HUES6 (cell line): ENCODE results near the gene SLC35B2.
"Not testable (repeated sequence)": the region's sequence is repeated elsewhere in the genome, so short reads cannot be mapped to it uniquely, and the experiment has no call there.

Experiments
- H3K27ac ChIP-seq: 2 replicates; pipeline ENCODE4 v1.7.0; 2013; ENCODE audit warnings: low read depth, mild to moderate bottlenecking, low read length, inconsistent platforms
- H3K27me3 ChIP-seq: 2 replicates; pipeline ENCODE4 v1.6.1; 2013; ENCODE audit warnings: low read length; ENCODE audit not compliant: control insufficient read depth, insufficient read depth
- H3K36me3 ChIP-seq: 2 replicates; pipeline ENCODE4 v1.6.1; 2013; ENCODE audit warnings: low read length; ENCODE audit not compliant: control insufficient read depth, insufficient read depth
- H3K4me1 ChIP-seq: 2 replicates; pipeline ENCODE4 v1.6.1; 2013; ENCODE audit warnings: low read length; ENCODE audit not compliant: control insufficient read depth, insufficient read depth
- H3K4me3 ChIP-seq: 2 replicates; pipeline ENCODE4 v1.5.1; 2013; ENCODE audit warnings: low read depth, low read length
- H3K9ac ChIP-seq: one replicate; pipeline ENCODE4 v1.6.1; 2013; ENCODE audit warnings: mild to moderate bottlenecking, low read length
- H3K9me3 ChIP-seq: 2 replicates; pipeline ENCODE4 v1.6.1; 2013; ENCODE audit warnings: low read depth, low read length; ENCODE audit not compliant: control insufficient read depth, insufficient read depth

The SLC35B2 gene

DNA sequence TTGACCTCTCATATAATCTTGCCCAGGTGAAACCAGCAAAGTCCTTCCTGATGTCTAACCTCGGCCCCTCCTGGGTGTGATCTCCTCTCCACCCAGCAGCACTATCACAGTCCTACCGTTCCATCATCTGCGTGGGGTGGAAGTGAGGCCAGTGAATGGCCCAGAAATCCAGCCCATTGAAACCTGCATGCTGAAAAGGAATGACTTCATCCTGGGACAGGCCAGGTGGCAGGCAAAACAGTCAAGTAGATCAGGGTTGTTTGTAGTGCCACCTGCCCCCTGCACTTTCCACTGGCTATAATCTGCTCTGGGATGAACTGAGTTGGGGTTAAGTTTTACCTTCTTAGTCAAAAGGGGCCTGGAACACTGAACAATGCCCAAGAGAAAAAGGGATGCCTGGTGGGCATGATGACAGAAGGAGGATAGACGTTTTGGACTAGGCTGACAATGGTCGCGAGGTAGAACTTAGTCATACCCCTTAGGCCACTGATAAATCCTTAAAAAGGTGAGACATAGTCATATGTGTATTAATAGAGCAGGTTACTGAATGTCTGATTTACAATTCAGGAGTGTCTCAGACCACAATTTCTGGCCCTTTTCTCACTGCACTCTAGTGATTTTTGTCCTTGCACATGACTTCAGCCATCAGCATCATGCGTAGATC, 18.5 kb downstream of the SLC35B2 start:
- H3K9ac ChIP-seq: no peak overlapping the region
- H3K4me1 ChIP-seq: peaks cover 28% of the 10 kb centered on the region
- no peak overlapping the region for H3K4me3 ChIP-seq
- no peak overlapping the region for H3K27ac ChIP-seq
- no peaks in the 10 kb centered on the region; the same call in 1 of the 2 replicates for H3K27me3 ChIP-seq
- H3K36me3 ChIP-seq: peaks cover 9% of the 10 kb centered on the region
- no peaks in the 10 kb centered on the region for H3K9me3 ChIP-seq

GRCh38 chr6:44237813-44238433, 19.4 kb downstream of the SLC35B2 start:
- Histone ChIP-seq H3K9ac (peak overlapping the region; percentile 56), H3K27me3 (no peaks in the 10 kb centered on the region; the same call in 1 of the 2 replicates), H3K27ac (no peak overlapping the region), H3K36me3 (peaks cover 18% of the 10 kb centered on the region), H3K9me3 (no peaks in the 10 kb centered on the region), H3K4me3 (peak overlapping the region; percentile 69), H3K4me1 (peaks cover 32% of the 10 kb centered on the region)

- H3K4me1 ChIP-seq: peaks cover 32% of the 10 kb centered on the region
- H3K27ac ChIP-seq: no peak overlapping the region
- H3K9me3 ChIP-seq: no peaks in the 10 kb centered on the region
Measured at GRCh38 chr6:44237021-44237812, 20.1 kb downstream of the SLC35B2 start.

DNA sequence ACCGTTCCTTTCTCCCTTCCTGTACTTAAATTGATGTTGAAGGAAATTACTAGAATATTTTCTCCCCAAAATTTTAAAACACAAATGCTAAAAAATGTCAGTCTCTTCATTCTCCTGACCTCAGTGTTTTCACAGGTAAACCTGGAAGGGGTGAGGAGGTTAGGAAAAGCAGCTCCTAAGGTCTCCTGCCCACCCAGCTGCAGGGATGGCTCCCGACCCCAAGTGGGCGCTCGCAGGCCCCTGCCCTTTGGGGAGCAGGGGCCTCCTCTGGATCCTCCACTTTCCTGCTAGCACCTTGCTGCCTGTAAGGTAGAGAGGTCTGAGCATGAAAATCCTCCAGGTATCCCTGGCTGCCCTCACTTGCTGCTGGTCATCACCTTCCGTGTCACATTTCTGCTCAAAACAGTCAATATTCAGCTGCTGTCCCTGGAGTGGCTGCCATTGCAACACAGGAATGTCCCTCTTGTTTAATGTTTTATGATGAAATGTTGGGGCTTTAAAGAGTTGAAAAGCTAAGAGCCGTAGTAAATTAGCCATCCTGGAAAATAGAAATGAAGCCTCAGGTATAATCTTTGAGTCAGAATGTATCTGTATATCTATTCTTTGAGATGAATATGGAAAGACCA, 21.3 kb downstream of the SLC35B2 start:
- Histone ChIP-seq H3K27ac (no peak overlapping the region), H3K36me3 (peaks cover 36% of the 10 kb centered on the region), H3K4me3 (no peak overlapping the region)

More at GRCh38 chr6:44237021-44237812, 20.1 kb downstream of the SLC35B2 start:
- peak overlapping the region; percentile 69 for H3K4me3 ChIP-seq
- no peaks in the 10 kb centered on the region; the same call in 1 of the 2 replicates for H3K27me3 ChIP-seq
- peaks cover 25% of the 10 kb centered on the region for H3K36me3 ChIP-seq
- H3K9ac ChIP-seq: peak overlapping the region; percentile 56

GRCh38 chr6:44235269-44235668, 22.1 kb downstream of the SLC35B2 start:
- Histone ChIP-seq H3K36me3 (peaks cover 43% of the 10 kb centered on the region), H3K9ac (no peak overlapping the region), H3K4me1 (peaks cover 32% of the 10 kb centered on the region), H3K27me3 (no peaks in the 10 kb centered on the region; the same call in 1 of the 2 replicates), H3K27ac (no peak overlapping the region), H3K4me3 (no peak overlapping the region), H3K9me3 (no peaks in the 10 kb centered on the region)

More for the DNA sequence above, 21.3 kb downstream of the SLC35B2 start:
- H3K4me1 ChIP-seq: peaks cover 32% of the 10 kb centered on the region
- H3K27me3 ChIP-seq: no peaks in the 10 kb centered on the region; the same call in 1 of the 2 replicates
- no peaks in the 10 kb centered on the region for H3K9me3 ChIP-seq
- H3K9ac ChIP-seq: no peak overlapping the region

DNA sequence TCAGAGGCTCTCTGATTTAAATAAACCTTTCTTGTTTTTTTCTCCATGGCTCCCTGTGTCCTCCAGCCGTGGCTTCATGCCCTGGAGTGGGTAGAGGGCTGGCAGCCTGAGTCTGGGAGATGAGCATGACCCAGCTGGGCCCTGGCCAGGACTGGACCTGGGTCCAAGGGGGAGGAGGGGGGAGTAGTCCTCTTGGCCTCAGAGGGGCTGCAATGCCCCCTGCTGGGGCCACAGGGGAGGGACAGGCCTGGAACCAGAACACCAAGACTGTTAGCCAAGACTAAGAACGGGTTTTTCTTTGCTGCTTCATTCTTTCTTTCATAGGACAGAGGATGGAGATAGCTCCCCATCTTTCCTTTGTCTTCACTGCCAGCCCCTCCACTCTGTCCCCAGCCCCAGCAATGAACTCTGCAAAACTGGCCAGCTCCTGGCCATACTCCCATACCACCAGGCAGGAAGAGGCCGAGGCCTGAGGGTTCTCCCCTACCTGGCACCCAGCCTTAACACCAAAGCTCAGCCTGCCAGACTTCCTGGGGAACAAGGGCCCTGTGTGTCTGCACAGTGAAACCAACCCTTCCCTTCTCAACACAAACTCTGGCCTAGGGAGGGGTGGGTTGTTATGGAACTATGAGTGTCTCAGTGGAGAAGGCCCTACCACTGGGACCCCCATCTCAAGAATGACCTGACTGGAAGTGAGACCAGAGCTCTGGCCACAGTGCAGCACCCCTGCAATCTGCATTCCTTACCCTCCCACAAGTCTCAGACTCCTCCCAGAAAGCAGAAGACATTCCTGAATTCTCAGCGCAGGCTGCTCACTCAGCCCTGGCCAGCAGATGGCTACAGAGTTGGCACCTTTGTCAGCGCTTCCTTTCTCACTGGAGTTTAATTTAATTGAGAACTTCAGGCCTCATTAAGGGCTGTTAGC, 23.0 kb downstream of the SLC35B2 start:
- Histone ChIP-seq H3K4me3 (0 out of 2 replicates have a peak overlapping the region, but pooled peaks have one; percentile 8), H3K9me3 (no peaks in the 10 kb centered on the region), H3K9ac (peak overlapping the region; percentile 40), H3K27me3 (no peaks in the 10 kb centered on the region; the same call in 1 of the 2 replicates), H3K27ac (no peak overlapping the region; the same call in 1 of the 2 replicates), H3K36me3 (peaks cover 52% of the 10 kb centered on the region), H3K4me1 (peaks cover 32% of the 10 kb centered on the region)

DNA sequence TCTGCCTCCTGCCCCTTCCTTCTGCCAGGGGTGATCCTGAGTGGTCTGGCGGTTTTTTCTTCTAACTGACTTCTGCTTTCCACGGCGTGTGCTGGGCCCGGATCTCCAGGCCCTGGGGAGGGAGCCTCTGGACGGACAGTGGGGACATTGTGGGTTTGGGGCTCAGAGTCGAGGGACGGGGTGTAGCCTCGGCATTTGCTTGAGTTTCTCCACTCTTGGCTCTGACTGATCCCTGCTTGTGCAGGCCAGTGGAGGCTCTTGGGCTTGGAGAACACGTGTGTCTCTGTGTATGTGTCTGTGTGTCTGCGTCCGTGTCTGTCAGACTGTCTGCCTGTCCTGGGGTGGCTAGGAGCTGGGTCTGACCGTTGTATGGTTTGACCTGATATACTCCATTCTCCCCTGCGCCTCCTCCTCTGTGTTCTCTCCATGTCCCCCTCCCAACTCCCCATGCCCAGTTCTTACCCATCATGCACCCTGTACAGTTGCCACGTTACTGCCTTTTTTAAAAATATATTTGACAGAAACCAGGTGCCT, 23.7 kb downstream of the SLC35B2 start:
- Histone ChIP-seq H3K27me3 (no peaks in the 10 kb centered on the region; the same call in 1 of the 2 replicates), H3K27ac (no peak overlapping the region), H3K36me3 (peaks cover 59% of the 10 kb centered on the region), H3K4me1 (peaks cover 32% of the 10 kb centered on the region), H3K4me3 (no peak overlapping the region), H3K9ac (no peak overlapping the region), H3K9me3 (no peaks in the 10 kb centered on the region)

- Histone ChIP-seq H3K4me3 (no peak overlapping the region), H3K9me3 (no peaks in the 10 kb centered on the region), H3K27ac (no peak overlapping the region), H3K27me3 (no peaks in the 10 kb centered on the region), H3K4me1 (peaks cover 26% of the 10 kb centered on the region), H3K36me3 (peaks cover 66% of the 10 kb centered on the region), H3K9ac (no peak overlapping the region)
Measured at GRCh38 chr6:44232676-44233566, 24.4 kb downstream of the SLC35B2 start.

DNA sequence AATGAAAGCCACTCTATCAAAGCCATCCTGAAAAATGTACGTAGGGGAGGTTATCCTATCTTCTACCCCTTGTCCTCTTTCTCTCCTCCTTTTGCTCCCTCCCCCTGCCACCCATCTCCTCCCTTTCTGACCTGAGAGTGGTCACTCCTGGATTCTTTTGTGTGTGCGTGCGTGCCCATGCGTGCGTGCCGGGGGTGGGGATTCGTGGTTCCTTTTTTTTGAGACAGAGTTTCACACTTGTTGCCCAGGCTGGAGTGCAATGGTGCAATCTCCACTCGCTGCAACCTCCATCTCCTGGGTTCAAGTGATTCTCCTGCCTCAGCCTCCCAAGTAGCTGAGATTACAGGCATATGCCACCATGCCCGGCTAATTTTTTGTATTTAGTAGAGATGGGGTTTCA, 25.9 kb downstream of the SLC35B2 start:
- not testable (repeated sequence) for H3K9me3 ChIP-seq, H3K4me3 ChIP-seq, H3K27ac ChIP-seq, H3K27me3 ChIP-seq, H3K9ac ChIP-seq
- Histone ChIP-seq H3K4me1 (peaks cover 24% of the 10 kb centered on the region), H3K36me3 (peaks cover 68% of the 10 kb centered on the region)
